Esophagus muscularis mucosa (tissue), 4 donors: ENCODE results near the gene LTBP1. TPM values are rescaled to one million over a fixed set of nuclear protein-coding genes. Genes with fewer than 3 reads are reported as not detected.
"Not testable (repeated sequence)": the region's sequence is repeated elsewhere in the genome, so short reads cannot be mapped to it uniquely, and the experiment has no call there.

ENCODE experiments used
- DNase-seq: peaks from one replicate; pipeline ENCODE4 v3.0.0-alpha.2; 2017; ENCODE audit errors: extremely low spot score
- H3K27ac ChIP-seq, 4 donors: fragments of 200-600 bp; sonication (generic); replicated peaks in 1 of 4; 1 replicate in 3 of 4; 2 replicates in 1 of 4; pipeline ENCODE4 v1.5.1; 2016 to 2019; ENCODE audit warnings: mild to moderate bottlenecking in 1 of 4
- H3K27me3 ChIP-seq, 4 donors: fragments of 200-600 bp; sonication (generic); one replicate each; pipeline versions ENCODE4 v1.5.1 to v1.6.0; 2016 to 2019
- H3K36me3 ChIP-seq, 4 donors: fragments of 200-600 bp; sonication (generic); one replicate each; pipeline ENCODE4 v1.5.1; 2016 to 2019
- H3K4me1 ChIP-seq, 4 donors: fragments of 200-600 bp; sonication (generic); one replicate each; pipeline ENCODE4 v1.5.1; 2016 to 2019
- H3K4me3 ChIP-seq, 4 donors: fragments of 200-600 bp; sonication (generic); 1 replicate in 2 of 4; 2 replicates in 2 of 4; pipeline ENCODE4 v1.5.1; 2016 to 2019; ENCODE audit warnings: mild to moderate bottlenecking in 4 of 4, moderate library complexity in 1 of 4
- H3K9me3 ChIP-seq, 4 donors: fragments of 200-600 bp; sonication (generic); 1 replicate in 3 of 4; 2 replicates in 1 of 4; pipeline ENCODE4 v1.5.1; 2016 to 2019
- CTCF ChIP-seq, 3 experiments: fragments of 200-600 bp in 2 of 3; fragments of 450-650 bp in 1 of 3; sonication (generic) in 2 of 3; IDR thresholded peaks; one replicate each; pipeline ENCODE4 v1.5.1; 2017 to 2019; ENCODE audit warnings: antibody characterized with exemption in 3 of 3, mild to moderate bottlenecking in 2 of 3, moderate library complexity in 1 of 3
- EP300 ChIP-seq: sonication (generic); formaldehyde crosslinking; IDR thresholded peaks from one replicate; pipeline ENCODE4 v1.6.1; 2017; ENCODE audit warnings: antibody characterized with exemption
- POLR2A ChIP-seq: fragments of 450-650 bp; IDR thresholded peaks from one replicate; pipeline ENCODE4 v1.6.1; 2017; ENCODE audit warnings: antibody characterized with exemption, moderate library complexity, mild to moderate bottlenecking, low read depth
- POLR2AphosphoS5 ChIP-seq, 2 donors: sonication (generic); formaldehyde crosslinking; IDR thresholded peaks; one replicate each; pipeline ENCODE4 v1.6.1; 2017; ENCODE audit warnings: antibody characterized with exemption in 2 of 2
- WGBS: methylation state at CpG from one replicate; pipeline ENCODE4 v1.1.5; 2018; 5-methylcytosine and 5-hydroxymethylcytosine counted together
- intact Hi-C: fragments of 100-400 bp; cut with DNase I; formaldehyde crosslinking; loops from one replicate; pipeline ENCODE4 v1.15.1; 2023
- total RNA-seq, 4 donors: library from RNA; depleted of rRNA; stranded (reverse); fragments of >200 nt; gene quantifications; one replicate each; pipeline versions ENCODE4 v1.1.0 to v1.2.1, GENCODE V29; 2016

LTBP1 gene
- total RNA-seq, 4 donors from 2014 or later, result 254 to 465 (median 368) TPM

GRCh38 chr2:33052361-33052735 is 105.6 kb downstream of the LTBP1 start:
- Histone ChIP-seq H3K4me3 (no peak overlapping the region), H3K27ac (no peak overlapping the region), H3K27me3 (no peaks in the 10 kb centered on the region), H3K36me3 (no peaks in the 10 kb centered on the region), H3K4me1 (peaks cover 0 to 28% (median 16%) of the 10 kb centered on the region in 4 donors), H3K9me3 (no peaks in the 10 kb centered on the region)
- 96% methylated on average over 3 of the region's 3 CpGs for WGBS
- intact Hi-C loops, result no loop called here
- no peak for TF ChIP-seq CTCF (IDR thresholded peaks at IDR 0.05)
- no peak for TF ChIP-seq EP300
- TF ChIP-seq POLR2A, result no peak
- TF ChIP-seq POLR2AphosphoS5 (IDR thresholded peaks at IDR 0.05), result no peak
- no peak for DNase-seq

GRCh38 chr2:33052795-33053194 is 106.0 kb downstream of the LTBP1 start:
- WGBS, result 94% methylated on average over 11 of the region's 11 CpGs
- intact Hi-C loops, H3K27ac ChIP-seq, DNase-seq, H3K4me3 ChIP-seq, H3K36me3 ChIP-seq, H3K9me3 ChIP-seq, H3K27me3 ChIP-seq: not testable (repeated sequence)
- peaks cover 0 to 23% (median 16%) of the 10 kb centered on the region in 4 donors for H3K4me1 ChIP-seq

GRCh38 chr2:33056170-33056569 is 109.4 kb downstream of the LTBP1 start:
- Histone ChIP-seq H3K27ac (no peak overlapping the region), H3K4me3 (no peak overlapping the region), H3K4me1 (peaks cover 3 to 42% (median 28%) of the 10 kb centered on the region in 4 donors), H3K27me3 (no peaks in the 10 kb centered on the region), H3K9me3 (no peaks in the 10 kb centered on the region), H3K36me3 (no peaks in the 10 kb centered on the region)
- intact Hi-C loops, result no loop called here
- no peak for DNase-seq
- TF ChIP-seq CTCF (IDR thresholded peaks at IDR 0.05), result no peak
- 95% methylated on average over 12 of the region's 12 CpGs for WGBS

- DNase-seq, H3K9me3 ChIP-seq, H3K36me3 ChIP-seq, H3K27ac ChIP-seq, H3K4me3 ChIP-seq, intact Hi-C loops, H3K27me3 ChIP-seq: not testable (repeated sequence)
- 72% methylated on average over 13 of the region's 39 CpGs for WGBS
- peaks cover 3 to 32% (median 24%) of the 10 kb centered on the region in 4 donors for H3K4me1 ChIP-seq
Observed at GRCh38 chr2:33057307-33058028, 110.7 kb downstream of the LTBP1 start.

GRCh38 chr2:33058716-33059470 is 112.1 kb downstream of the LTBP1 start:
- Histone ChIP-seq H3K9me3 (no peaks in the 10 kb centered on the region), H3K36me3 (no peaks in the 10 kb centered on the region), H3K27ac (peak overlapping the region; percentile 67 to 75 (median 73)), H3K4me1 (peaks cover 3 to 38% (median 24%) of the 10 kb centered on the region in 4 donors), H3K27me3 (no peaks in the 10 kb centered on the region), H3K4me3 (no peak overlapping the region)
- DNase-seq, result no peak
- intact Hi-C loops, result no loop called here
- TF ChIP-seq EP300, result no peak
- TF ChIP-seq CTCF (IDR thresholded peaks at IDR 0.05), result no peak
- TF ChIP-seq POLR2A, result no peak
- no peak for TF ChIP-seq POLR2AphosphoS5 (IDR thresholded peaks at IDR 0.05)
- WGBS, result 72% methylated on average over 8 of the region's 8 CpGs
